Measurements from ENCODE around the gene GPATCH2L.

GPATCH2L gene

DNA sequence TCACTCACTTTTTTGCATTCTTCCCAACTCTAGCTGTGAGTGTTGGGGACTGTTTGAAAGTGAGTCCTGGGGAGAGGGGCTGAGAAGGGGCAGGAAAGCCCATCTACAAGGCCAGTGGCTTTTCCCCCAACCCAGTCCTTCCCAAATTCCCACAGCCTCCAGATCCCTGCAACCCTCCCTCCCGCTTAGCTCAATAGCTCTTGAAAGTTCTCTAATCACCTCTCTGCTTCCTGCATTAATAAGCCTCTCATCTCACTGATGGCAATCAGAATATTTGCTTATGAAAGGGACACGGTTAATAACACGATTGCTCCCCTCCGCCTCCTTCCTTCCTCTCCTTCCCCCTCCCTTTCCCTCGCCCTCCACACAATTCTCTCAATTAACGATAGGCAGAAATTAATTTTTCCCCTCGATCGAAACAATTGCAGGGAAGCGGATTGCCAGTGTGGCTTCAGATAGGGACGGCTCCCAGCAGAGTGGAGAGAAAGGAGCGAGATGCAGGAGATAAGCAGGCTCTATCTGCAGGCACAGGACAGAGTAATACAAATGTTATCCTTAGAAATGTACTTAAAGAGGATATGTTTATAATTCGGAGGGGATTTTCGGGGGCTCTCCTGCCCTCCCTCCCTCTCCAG lies 15.1 kb upstream of the GPATCH2L start:
- DNase-seq = no peak

GRCh38 chr14:76138119-76138757 lies 13.5 kb upstream of the GPATCH2L start:
- DNase-seq = no peak

DNA sequence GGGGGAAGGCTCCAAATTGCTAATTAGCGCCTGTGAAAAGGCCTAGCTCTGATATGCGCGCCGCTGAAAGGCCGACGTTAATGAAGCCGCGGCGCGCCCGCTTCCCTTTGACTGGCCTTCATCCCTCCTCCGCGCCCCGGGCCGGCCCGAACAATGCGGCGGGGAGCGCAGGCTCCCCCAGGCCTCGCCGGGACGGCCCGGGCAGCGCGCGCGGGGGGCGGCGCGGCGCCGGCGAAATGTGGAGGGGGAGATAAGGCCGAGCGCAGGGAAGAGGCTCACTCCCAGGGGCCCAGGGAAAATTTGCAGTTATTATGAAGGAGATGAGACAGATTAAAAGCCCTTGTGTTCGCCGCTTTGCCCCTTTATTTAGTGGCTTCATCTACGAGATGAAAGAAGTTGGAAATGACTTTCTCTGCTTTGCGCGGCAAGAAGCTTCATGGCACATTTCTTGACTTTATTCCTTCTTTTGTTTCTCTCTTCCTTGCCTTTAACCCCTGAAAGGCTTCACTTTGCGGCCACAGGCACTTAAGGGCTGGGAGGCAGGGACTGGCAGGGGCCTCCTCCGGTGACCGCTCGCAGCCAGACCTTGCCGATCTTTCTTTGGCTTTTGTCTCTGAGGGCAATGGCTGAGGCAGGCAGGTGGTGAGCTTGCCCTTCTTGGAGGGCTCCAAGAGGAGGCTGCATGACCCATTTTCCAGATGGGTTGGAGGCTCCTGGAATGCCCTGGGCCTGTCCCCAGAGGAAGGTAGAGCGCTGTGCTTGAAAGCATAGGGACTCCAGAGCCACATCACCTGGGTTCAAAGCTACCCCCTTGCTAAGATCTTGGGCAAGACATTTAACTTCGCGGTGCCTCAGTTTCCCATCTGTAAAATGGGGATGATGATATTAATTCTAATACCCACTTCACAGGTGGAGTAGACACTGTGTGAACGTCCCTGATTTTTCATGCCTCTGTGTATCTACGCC lies 12.7 kb upstream of the GPATCH2L start:
- DNase-seq = no peak

DNA sequence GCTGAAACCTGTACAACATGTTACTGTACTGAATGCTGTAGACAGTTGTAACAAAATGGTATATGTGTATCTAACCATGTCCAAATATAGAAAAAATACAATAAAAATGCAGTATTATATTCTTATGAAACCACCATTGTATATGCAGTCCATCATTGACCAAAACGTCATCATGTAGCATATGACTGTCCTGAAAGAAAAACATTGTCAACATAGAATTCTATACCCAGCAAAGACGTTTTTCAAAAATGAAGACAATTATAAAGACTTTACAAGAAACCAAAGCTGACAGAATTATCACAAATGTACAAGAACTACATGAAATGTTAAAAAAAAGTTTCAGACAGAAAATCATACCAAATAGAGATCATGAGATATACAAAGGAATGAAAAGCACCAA lies 8.1 kb upstream of the GPATCH2L start:
- no peak for DNase-seq

GRCh38 chr14:76146976-76147375 lies 4.7 kb upstream of the GPATCH2L start:
- DNase-seq = no peak

DNA sequence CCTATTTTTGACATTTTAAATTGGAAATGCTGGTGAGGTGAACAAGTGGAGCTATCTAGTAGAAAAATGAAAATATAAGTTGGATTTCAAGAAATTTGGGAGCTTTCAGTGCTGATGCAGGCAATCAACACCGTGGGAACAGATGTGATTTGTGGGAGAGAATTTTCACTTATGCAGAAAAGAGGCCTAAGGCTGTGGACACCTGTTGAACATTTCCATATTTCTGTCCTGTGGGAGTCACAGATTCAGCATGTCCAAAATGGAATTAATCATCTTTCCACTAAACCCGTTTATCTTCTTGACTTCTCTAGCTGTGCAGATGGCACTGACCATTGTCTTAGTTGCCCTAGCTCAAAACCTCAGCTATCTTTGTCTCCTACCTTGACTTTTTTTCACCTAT lies 2.5 kb upstream of the GPATCH2L start:
- DNase-seq = no peak

DNA sequence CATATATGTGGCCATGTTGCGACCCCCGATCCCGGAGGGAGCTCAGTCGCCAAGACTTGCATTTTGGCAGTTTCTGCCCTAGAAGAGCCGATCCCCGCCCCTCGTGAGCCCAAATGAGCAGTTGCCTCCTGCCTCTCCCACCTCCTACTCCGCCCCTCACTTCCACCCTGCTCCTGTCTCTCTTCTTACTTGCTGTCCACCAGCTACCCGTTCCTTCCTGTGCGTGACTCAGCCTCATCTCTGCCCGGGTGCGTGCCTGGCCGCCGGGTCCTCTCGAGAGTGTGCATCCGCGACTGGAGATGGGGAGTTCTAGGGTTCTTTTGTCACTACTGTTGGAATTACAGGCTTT lies 585 bp downstream of the GPATCH2L start:
- no peak for DNase-seq

DNA sequence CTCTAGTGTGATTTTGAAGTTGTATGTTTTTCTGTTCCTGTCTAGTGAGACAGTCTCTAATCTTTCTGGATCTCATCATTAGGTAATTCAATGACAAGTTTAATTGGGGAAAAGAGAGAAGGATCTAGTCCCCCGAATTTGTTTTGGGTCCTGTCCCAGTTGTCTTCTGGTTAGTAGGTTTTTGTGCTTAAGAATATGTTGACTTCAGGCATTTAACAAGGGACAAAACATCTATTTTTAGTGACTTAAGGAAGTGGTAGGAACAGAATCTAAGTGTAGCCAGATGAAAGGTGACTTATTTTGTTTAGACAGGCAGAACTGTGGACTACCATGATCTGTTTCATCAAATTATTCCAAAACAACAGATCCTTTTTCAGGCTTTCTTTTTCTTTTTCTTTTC lies 2.2 kb downstream of the GPATCH2L start:
- no peak for DNase-seq

GRCh38 chr14:76154539-76155126 lies 2.9 kb downstream of the GPATCH2L start:
- no peak for DNase-seq

GRCh38 chr14:76163668-76164363 lies 12.1 kb downstream of the GPATCH2L start:
- no peak for DNase-seq

DNA sequence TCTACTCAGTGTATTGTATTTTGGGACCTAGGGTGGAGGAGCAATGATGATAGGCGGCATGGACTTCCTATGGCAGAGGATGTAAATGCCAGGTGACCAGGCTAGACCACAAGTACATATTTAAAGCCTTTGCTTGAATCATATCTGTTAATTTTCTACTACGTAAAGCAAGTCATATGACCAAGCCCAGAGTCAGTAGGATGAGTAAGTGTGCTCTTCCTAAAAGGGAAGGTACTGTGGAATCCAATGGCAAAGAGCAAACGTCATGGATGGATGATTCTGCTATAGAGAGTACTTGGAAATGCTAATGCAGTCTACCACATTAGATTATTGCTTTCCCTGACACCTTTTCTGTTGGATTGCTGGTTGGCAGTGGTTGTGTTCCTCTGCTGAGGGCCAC lies 16.8 kb downstream of the GPATCH2L start:
- DNase-seq = no peak

DNA sequence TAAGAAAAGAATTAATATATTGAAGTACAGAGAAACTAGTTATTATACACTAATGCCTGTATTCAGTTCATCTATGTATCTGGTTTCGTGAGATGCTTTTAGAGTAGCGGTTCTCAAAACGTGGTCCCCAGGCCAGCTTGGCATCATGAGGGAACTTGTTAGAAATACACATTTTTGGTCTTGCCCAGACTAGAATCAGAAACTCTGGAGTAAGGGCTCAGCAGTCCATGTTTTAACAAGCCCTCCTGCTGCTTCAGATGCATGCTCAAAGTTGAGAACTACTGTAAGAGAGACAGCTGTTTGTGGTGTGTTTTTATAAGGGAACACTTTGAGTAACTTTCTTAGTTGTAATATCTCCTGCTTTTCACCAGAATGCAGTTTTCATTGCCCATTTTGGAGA lies 18.1 kb downstream of the GPATCH2L start:
- DNase-seq = no peak

DNA sequence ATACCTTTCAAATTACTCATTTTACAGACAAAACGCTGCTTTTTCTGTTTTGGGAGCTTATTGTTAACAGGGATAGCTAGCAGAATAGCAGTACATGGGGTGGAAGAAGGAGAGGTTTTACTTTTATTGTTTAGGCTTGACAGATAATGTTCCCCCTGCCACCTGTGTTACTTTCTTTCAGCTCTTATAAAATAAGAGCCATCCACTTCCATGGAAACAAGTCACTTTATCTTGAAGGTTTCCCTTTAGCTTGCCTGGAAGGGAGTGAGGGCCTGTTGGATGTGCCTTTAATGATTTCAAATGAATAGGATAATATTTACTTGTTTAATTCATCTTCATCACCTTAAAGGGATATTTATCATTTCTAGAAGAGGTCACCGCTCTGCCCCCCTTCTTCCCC lies 23.3 kb downstream of the GPATCH2L start:
- DNase-seq = no peak

- DNase-seq = no peak
These were observed 24.2 kb downstream of the GPATCH2L start for GRCh38 chr14:76175942-76176341.

DNA sequence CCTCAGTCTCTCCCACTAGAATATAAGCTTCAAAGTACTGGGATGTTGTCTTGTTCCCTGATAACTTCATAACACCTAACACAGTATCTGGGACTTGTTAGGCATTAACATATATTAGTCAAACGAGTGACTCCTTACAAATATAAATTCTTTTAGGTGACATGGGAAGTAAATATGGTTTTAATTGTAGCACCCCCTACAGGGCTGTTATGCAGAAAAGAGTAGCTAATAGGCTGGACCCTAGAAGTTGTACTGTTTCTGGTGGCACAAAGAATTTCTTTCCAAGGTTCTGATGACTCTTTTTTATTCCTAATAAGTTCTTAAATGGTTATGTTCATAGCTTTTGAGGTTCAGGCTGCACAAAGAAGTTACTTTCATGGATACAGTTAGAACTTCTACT lies 29.8 kb downstream of the GPATCH2L start:
- DNase-seq = no peak

DNA sequence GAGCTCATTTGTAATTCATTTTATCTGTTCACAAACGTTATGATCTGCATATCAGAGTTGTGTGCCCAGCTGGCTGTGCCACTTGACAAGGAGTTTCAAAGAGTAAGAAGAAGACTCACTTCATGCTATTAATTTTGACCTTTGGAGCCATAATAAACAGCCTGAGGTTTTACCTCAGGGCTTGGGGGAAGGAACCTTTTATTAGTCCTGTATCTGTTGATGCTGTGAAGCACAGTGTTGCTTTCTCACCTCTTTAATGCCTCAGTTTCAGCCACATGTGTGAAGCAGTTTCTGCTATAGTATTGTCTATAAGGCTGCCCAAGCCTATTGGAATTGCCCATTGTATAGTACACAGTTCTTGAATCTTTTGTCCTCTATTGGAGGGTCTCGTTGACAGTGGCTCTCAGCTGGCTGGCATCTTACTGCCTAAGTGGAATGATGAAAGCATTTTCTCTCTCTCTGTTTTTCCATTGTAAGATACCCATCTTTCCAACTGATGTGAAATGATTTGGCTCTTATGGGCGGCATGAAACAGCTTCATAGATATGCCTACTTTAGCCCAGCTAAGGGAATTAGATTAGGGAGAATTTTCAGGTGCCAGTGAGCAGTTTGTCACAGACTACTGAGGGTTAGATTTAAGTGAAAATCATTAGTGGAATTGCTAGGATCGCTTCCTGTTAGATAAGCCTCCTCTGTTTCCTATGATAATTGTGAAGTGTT lies 34.7 kb downstream of the GPATCH2L start:
- no peak for DNase-seq

DNA sequence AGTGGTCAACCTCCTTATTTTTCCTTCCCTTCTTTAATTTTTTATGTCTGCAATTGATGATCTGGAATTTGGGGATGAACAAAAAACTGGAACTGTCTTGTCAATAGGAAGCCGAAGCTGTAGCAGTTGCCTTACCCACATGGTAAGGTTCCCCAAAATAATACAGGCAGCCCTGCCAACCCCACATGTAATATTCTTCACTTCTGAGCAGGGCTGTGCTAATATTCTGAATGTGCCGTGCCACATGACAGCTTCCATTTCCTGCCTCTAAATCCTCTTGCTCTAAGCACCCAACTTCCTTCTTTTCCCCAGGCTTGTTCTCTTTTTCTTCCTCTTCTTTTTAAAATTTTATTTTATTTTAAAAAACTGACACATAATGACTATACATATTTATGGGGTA lies 39.6 kb downstream of the GPATCH2L start:
- DNase-seq = no peak

DNA sequence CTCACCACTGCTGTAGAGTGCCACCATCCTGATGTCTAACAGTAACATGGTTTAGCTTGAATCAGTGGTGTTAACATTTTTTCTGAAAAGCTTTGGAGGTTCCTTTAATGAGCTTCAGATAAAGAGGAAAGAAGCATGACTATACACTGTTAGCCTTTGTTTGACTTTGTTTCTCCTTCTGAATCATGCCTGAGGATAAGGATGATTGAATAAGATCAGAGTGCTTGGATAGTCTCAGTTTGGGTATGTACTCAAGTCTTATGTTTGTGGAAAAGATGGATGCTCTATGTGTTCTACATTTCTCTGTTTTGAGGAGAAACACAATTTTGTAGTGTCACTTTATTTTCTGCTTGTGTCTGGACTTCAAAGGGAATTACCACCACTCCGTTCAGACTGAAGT lies 42.0 kb downstream of the GPATCH2L start:
- no peak for DNase-seq

DNA sequence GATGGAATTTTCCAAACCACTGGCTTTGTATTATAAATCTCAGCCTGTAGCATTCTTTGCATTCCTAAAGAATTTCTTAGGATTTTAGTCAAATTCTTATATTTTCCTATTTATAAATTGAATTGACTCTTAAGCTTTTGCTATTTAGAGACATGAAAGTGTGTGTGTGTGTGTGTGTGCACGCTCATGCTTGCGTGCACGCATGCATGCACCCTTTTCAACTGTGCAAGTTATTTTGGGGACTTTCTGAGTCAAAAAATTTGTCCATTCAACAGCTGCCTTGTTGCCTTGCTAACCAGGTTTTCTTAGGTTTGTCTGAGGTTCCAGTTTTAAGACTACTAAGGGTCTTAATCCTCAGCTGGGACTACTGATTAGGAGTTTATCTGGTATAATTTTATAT lies 42.6 kb downstream of the GPATCH2L start:
- DNase-seq = no peak

DNA sequence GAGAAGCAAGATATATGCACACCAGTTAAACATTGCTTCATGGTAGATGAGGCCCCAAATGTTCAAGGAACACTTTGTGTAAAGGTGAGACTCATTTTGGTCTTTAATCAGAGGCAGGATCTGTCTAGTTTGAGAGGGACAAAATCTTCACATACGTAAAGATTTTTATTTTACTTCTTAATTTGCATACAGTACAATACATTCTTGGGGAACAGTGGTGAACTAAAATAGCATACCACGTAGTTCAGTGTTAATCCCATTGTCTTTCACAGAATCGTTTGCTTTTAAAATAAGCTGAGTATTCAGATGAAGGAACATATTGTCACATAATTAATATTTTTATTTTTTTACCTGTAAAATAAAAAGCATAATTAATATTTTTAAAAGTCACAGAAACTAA lies 43.3 kb downstream of the GPATCH2L start:
- no peak for DNase-seq

DNA sequence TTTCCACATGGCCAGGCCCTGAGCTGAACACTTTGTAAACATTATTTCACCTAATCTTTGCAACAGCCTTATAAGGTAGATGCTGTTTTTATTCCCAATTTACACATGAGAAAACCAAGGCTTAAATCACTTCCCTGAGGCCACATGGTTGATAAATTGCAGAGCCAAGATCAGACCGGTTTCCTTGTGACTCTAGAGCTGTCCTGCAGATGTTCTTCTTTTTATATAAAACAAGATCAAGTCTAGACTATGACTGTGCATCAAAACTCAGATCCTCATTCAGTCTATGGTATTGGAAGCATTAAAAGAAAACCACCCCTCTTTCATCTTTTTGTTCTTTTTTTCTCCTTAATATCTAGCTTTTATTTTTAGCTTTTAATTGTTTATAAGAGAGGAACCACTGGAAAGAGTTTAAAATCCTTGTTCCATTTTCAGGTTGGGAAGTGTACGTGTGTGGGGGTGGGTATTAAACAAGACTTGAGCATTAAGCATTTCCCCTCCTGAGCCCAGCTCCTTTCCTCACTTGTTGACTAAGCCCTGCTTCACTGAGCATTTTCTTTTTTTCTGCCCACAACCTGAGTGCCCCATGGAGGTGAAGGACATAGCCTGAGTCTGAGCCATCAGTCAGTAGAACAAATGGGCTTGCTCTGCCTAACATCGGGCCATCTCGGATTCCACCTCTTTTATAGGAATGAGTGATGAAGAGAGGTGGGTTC lies 45.4 kb downstream of the GPATCH2L start:
- DNase-seq = no peak

- DNase-seq = no peak
These were observed 49.4 kb downstream of the GPATCH2L start for GRCh38 chr14:76201162-76201561.
